ENCODE results near the gene INTS7.

INTS7 gene

DNA sequence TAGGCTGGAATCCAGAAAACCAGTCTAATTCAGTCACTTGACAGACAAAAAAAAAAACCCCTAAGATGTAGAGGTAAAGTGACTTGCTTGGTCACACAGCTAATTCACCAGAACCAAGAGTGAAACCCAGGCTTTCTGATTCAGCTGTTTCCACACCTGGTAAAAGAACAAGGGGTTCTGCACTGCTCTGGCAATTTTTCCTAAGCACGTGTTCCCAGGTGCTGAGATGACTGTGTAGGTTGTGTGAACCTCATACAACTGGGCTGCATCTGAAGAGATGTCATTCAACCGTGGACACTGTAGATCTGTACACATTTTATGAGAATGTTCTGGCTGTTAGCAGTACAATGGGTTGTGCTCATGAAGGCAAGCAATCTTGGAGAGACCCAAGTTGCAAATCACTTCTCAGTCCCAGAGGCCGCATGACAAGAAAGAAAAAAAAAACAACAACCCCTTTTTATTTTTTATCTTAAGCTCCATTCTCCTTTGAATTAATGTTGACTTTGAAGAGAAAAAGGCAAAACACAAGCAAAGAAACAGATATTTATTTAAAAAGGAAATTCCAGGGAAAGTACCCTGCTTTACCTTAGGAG is 95.4 kb downstream of the INTS7 start:
- TF ChIP-seq RAD21 (IDR thresholded peaks at IDR 0.05; ENCODE audit: low read depth) (no peak), TCF12 (IDR thresholded peaks at IDR 0.05; ENCODE audit: low read depth) (no peak)

DNA sequence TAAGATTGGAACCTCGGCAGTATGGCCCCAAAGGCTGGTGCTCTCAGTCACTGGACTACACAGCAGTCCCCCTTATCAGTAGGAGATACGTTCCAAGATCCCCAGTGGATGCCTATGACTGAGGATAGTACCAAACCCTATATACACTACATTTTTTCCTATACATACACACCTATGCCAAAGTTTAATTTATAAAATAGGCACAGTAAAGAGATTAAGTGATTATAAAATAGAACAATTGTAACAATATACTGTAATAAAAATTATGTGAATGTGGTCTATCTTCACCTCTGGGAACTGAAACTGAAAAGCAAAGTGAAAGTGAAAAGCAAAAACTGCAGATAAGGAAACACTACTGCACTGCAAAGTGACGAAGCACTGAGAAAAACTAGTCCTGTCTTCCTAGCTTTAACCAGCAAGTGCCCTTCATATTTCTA is 96.8 kb downstream of the INTS7 start:
- TF ChIP-seq REST (IDR thresholded peaks at IDR 0.05; ENCODE audit: low read depth) (no peak), USF1 (IDR thresholded peaks at IDR 0.05) (no peak), RAD21 (IDR thresholded peaks at IDR 0.05; ENCODE audit: low read depth) (no peak), CEBPB (IDR thresholded peaks at IDR 0.05) (no peak), TAF1 (IDR thresholded peaks at IDR 0.05; ENCODE audit: low read depth) (no peak), EP300 (IDR thresholded peaks at IDR 0.05; ENCODE audit: borderline replicate concordance) (no peak), FOXM1 (IDR thresholded peaks at IDR 0.05; ENCODE audit: borderline replicate concordance, low read depth) (no peak), EGR1 (IDR thresholded peaks at IDR 0.05) (no peak), NFIC (IDR thresholded peaks at IDR 0.05) (no peak), CREB1 (IDR thresholded peaks at IDR 0.05; ENCODE audit: low read depth) (no peak), TEAD4 (IDR thresholded peaks at IDR 0.05) (no peak), YY1 (IDR thresholded peaks at IDR 0.05; ENCODE audit: low read depth) (no peak), ZBTB7A (IDR thresholded peaks at IDR 0.05; ENCODE audit: low read depth) (no peak), TCF12 (IDR thresholded peaks at IDR 0.05; ENCODE audit: low read depth) (no peak)
- TF ChIP-seq, protein P1, sequence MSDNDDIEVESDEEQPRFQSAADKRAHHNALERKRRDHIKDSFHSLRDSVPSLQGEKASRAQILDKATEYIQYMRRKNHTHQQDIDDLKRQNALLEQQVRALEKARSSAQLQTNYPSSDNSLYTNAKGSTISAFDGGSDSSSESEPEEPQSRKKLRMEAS (IDR thresholded peaks at IDR 0.05): no peak

- no peak for TF ChIP-seq EGR1 (IDR thresholded peaks at IDR 0.05)
- no peak for TF ChIP-seq USF1 (IDR thresholded peaks at IDR 0.05)
- TF ChIP-seq TEAD4 (IDR thresholded peaks at IDR 0.05): no peak
- TF ChIP-seq REST (IDR thresholded peaks at IDR 0.05; ENCODE audit: low read depth): no peak
- TF ChIP-seq NFIC (IDR thresholded peaks at IDR 0.05): no peak
- no peak for TF ChIP-seq TAF1 (IDR thresholded peaks at IDR 0.05; ENCODE audit: low read depth)
- no peak for TF ChIP-seq EP300 (IDR thresholded peaks at IDR 0.05; ENCODE audit: borderline replicate concordance)
- TF ChIP-seq FOXM1 (IDR thresholded peaks at IDR 0.05; ENCODE audit: borderline replicate concordance, low read depth): no peak
- no peak for TF ChIP-seq CEBPB (IDR thresholded peaks at IDR 0.05)
- no peak for TF ChIP-seq CREB1 (IDR thresholded peaks at IDR 0.05; ENCODE audit: low read depth)
- TF ChIP-seq YY1 (IDR thresholded peaks at IDR 0.05; ENCODE audit: low read depth): no peak
- no peak for TF ChIP-seq RAD21 (IDR thresholded peaks at IDR 0.05; ENCODE audit: low read depth)
- TF ChIP-seq TCF12 (IDR thresholded peaks at IDR 0.05; ENCODE audit: low read depth): no peak
These were observed 99.8 kb downstream of the INTS7 start for GRCh38 chr1:211935448-211935970.

DNA sequence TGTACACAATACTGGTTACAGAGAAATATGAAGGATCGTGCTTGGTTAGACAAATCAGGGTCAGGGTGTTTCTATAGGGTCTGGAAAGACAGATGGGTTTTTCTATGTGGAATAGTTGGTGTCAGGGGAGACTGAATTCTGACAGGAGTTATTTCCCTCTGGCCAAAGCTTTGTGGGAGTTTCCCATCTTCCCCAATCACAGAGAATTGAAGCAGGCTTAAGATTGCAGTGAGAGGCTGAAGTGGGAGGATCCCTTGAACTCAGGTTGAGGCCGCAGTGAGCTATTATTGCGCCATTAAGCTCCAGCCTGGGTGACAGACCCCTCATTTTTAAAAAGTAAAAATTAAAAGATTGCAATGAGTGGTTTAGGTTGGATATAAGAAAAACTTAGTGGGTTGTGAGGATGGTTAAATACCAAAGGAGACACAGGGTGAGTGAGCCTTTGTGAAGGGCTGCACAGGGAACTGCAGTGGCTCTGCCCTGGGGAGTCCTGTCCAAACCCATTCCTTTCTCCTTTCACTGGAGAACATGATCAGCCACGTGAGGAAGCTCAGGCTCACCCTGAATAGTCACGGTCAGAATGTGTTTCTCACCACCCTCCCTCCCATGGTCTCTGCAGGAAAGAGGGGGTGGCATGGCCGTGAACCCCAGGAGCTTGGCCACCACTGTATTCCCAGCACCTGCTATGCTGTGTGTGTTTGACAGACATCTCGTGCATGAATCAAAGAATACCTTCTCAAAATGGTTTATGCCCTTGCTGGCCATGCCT is 101.2 kb downstream of the INTS7 start:
- TF ChIP-seq ZBTB7A (IDR thresholded peaks at IDR 0.05; ENCODE audit: low read depth) (no peak), FOXM1 (IDR thresholded peaks at IDR 0.05; ENCODE audit: borderline replicate concordance, low read depth) (no peak), CEBPB (IDR thresholded peaks at IDR 0.05) (no peak)

GRCh38 chr1:211932933-211933254 is 102.5 kb downstream of the INTS7 start:
- TF ChIP-seq CEBPB (IDR thresholded peaks at IDR 0.05): no peak
- no peak for TF ChIP-seq USF1 (IDR thresholded peaks at IDR 0.05)
- TF ChIP-seq NFIC (IDR thresholded peaks at IDR 0.05): no peak
- TF ChIP-seq REST (IDR thresholded peaks at IDR 0.05; ENCODE audit: low read depth): no peak
- no peak for TF ChIP-seq ZBTB7A (IDR thresholded peaks at IDR 0.05; ENCODE audit: low read depth)
- TF ChIP-seq TEAD4 (IDR thresholded peaks at IDR 0.05): no peak
- no peak for TF ChIP-seq CREB1 (IDR thresholded peaks at IDR 0.05; ENCODE audit: low read depth)
- no peak for TF ChIP-seq EGR1 (IDR thresholded peaks at IDR 0.05)
- TF ChIP-seq FOXM1 (IDR thresholded peaks at IDR 0.05; ENCODE audit: borderline replicate concordance, low read depth): no peak
- no peak for TF ChIP-seq YY1 (IDR thresholded peaks at IDR 0.05; ENCODE audit: low read depth)
- TF ChIP-seq EP300 (IDR thresholded peaks at IDR 0.05; ENCODE audit: borderline replicate concordance): no peak
- TF ChIP-seq TAF1 (IDR thresholded peaks at IDR 0.05; ENCODE audit: low read depth): no peak
